Right cardiac atrium (tissue), 5 donors: Measurements from ENCODE around the gene ENPP3. TPM values are rescaled to one million over a fixed set of nuclear protein-coding genes. Genes with fewer than 3 reads are reported as not detected.
"Not testable (repeated sequence)": the region's sequence is repeated elsewhere in the genome, so short reads cannot be mapped to it uniquely, and the experiment has no call there.

Experiments used
- ATAC-seq, 2 donors: fragments of 200-7000 bp; cut with Tn5 transposase; one replicate each; pipeline versions ENCODE4 v1.8.0 to v1.9.1; 2020; ENCODE audit warnings: moderate library complexity in 2 of 2, mild to moderate bottlenecking in 1 of 2
- DNase-seq, 3 donors: peaks; one replicate each; pipeline ENCODE4 v3.0.0-alpha.2; 2020
- H3K27ac ChIP-seq: one replicate; pipeline ENCODE4 v1.5.1; 2013; ENCODE audit warnings: mild to moderate bottlenecking, low read length, control low read depth, moderate library complexity
- H3K27me3 ChIP-seq: one replicate; pipeline ENCODE4 v1.6.1; 2013; ENCODE audit not compliant: control insufficient read depth, insufficient read depth
- H3K4me1 ChIP-seq: one replicate; pipeline ENCODE4 v1.6.1; 2013; ENCODE audit warnings: low read length; ENCODE audit not compliant: control insufficient read depth, insufficient read depth
- H3K4me3 ChIP-seq: one replicate; pipeline ENCODE4 v1.5.1; 2013; ENCODE audit warnings: low read length, control low read depth
- H3K9me3 ChIP-seq: one replicate; pipeline ENCODE4 v1.6.1; 2013; ENCODE audit warnings: low read length; ENCODE audit not compliant: control insufficient read depth
- WGBS: extraction: QIAGEN DNeasy Blood & Tissue Kit; methylation state at CpG from one replicate; pipeline ENCODE4 v1.1.7; 2013; 5-methylcytosine and 5-hydroxymethylcytosine counted together
- intact Hi-C, 4 donors: fragments of 100-400 bp; cut with DNase I; formaldehyde crosslinking; loops; one replicate each; pipeline versions ENCODE4 v1.11.0 to v1.14.0; 2022 to 2023
- polyA plus RNA-seq: library from polyadenylated mRNA; stranded (reverse); fragments of 200-250 nt; gene quantifications from one replicate; pipeline ENCODE4 v1.2.3, GENCODE V29; 2013
- total RNA-seq, 4 donors: library from RNA; stranded (reverse); fragmentation: NEBNext Ultra II Directional; extraction: Animal tissue kit (Norgen Biotek cat#: 25700); gene quantifications; one replicate each; pipeline ENCODE4 v1.2.1, GENCODE V29; 2021
- donor health status: healthy with polysubstance abuse.
- donor health status: DM: no; HTN: yes; CAD: no.
- donor health status: DM: no; HTN: no; CAD: no.
- donor health status: DM: no; HTN: yes; CAD: no; lungs with severe emphysema.
- donor health status: DM: yes; HTN: yes; CAD: no.

ENPP3 gene
- total and polyA plus RNA-seq, 5 donors: 0.14 to 0.40 (median 0.15) TPM

DNA sequence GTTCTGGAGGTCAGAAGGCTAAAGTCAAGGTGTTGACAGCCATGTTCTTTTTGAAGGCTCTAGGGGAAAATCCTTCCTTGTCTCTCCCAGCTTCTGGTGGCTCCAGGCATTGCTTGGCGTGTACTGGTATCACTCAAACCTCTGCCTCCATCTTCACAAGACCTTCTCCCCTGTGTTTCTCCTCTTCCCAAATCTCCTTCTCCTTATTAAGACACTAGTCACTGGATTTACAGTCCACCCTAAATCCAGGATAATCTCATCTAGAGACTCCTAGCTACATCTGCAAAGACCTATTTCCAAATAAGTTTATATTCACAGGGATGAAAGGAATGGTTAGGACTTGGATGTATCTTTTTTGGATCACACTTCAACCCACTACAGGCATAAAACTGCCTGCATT is 99.7 kb downstream of the ENPP3 start:
- DNase-seq: no peak
- H3K27ac ChIP-seq: no peak overlapping the region
- ATAC-seq: no peak
- 87% methylated on average over 1 of the region's 1 CpG for WGBS
- H3K4me3 ChIP-seq: no peak overlapping the region
- intact Hi-C loops: no loop called here
- no peaks in the 10 kb centered on the region for H3K27me3 ChIP-seq
- no peaks in the 10 kb centered on the region for H3K4me1 ChIP-seq
- H3K9me3 ChIP-seq: no peaks in the 10 kb centered on the region

DNA sequence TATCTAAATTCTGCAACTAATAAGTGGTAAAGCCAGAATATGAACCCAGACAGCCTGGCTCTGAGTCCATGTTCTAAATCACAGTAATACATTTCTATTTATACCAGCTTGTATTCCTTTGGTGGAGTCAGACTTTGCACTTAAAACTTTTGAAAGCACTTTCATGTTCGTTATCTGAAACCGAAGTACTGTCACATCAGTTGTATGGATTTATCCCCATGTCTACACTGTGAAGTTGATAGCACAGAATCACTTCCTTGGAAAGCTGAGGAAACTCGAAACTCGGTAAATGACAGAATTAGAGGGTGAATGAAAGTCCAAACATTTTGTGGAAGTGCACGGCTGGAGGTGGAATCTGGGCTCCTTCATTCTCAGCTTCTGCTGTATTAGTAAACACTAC is 102.0 kb downstream of the ENPP3 start:
- no peaks in the 10 kb centered on the region for H3K4me1 ChIP-seq
- DNase-seq: no peak
- intact Hi-C loops: no loop called here
- ATAC-seq: no peak
- WGBS: 61% methylated on average over 5 of the region's 5 CpGs
- H3K4me3 ChIP-seq: no peak overlapping the region
- no peaks in the 10 kb centered on the region for H3K9me3 ChIP-seq
- H3K27me3 ChIP-seq: no peaks in the 10 kb centered on the region
- no peak overlapping the region for H3K27ac ChIP-seq

- Histone ChIP-seq H3K9me3 (no peaks in the 10 kb centered on the region), H3K4me1 (no peaks in the 10 kb centered on the region), H3K27ac (no peak overlapping the region), H3K4me3 (no peak overlapping the region), H3K27me3 (no peaks in the 10 kb centered on the region)
- ATAC-seq (no peak), DNase-seq (no peak)
- intact Hi-C loops: no loop called here
- WGBS: 83% methylated on average over 4 of the region's 4 CpGs
Observed at GRCh38 chr6:131740161-131740560, 103.1 kb downstream of the ENPP3 start.

DNA sequence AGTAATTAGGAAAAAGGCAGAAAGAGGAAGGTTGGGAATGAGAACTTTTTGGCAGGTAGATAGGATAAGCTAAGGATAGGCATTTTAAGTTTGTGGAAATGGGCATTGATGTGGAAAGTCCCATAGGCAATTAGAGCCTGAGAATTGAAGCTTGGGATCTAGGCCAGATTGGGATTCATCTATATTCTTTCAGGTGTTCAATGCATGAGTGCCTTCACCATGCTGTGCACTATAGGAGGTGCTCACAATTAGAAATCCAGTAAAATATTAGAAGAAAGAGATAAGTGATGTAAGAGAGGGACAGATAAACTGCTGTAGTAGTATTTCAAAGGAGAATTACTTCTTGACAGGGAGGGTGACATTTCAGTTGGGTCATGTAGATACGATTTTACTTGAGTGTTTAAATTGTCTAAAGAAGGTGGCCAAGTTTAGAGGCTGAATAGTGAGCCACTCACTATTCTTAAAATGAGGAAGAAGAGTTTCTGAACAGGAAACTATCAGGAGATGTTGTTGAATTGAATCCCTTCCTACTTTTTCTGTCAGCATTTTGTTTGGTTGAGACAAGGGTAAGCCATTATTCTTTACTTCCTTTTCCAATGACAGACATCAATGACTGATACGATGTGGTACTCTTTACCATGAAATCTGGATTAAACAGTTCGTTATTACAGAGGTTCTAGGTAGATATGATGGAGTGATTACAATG is 104.7 kb downstream of the ENPP3 start:
- ATAC-seq: no peak

GRCh38 chr6:131744432-131745287 is 107.6 kb downstream of the ENPP3 start:
- Histone ChIP-seq H3K4me1 (no peaks in the 10 kb centered on the region), H3K27ac (no peak overlapping the region), H3K27me3 (no peaks in the 10 kb centered on the region), H3K4me3 (no peak overlapping the region), H3K9me3 (no peaks in the 10 kb centered on the region)
- WGBS: 57% methylated on average over 6 of the region's 6 CpGs
- no peak for DNase-seq
- intact Hi-C loops: no loop called here
- no peak for ATAC-seq

More for the DNA sequence above, 104.7 kb downstream of the ENPP3 start:
- Histone ChIP-seq H3K4me1 (no peaks in the 10 kb centered on the region), H3K4me3 (no peak overlapping the region), H3K9me3 (no peaks in the 10 kb centered on the region), H3K27me3 (no peaks in the 10 kb centered on the region), H3K27ac (no peak overlapping the region)
- 59% methylated on average over 3 of the region's 3 CpGs for WGBS
- no peak for DNase-seq
- intact Hi-C loops: no loop called here

DNA sequence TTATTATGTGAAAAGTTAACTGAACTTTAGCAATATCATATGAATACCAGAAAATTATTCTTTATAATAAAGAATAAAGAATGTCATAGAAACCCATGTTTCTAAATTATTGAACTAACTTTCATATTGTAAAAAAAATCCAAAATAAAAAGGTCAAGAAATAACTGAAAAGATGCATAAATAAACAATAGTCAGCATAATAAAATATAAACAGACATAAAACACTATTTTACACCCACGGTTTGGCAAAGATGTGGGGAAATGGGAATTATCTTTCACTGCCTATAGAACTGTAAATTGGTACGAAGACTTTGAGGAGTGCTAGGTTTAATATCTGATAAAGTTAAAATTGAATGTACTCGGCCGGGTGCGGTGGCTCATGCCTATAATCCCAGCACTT is 108.4 kb downstream of the ENPP3 start:
- no peaks in the 10 kb centered on the region for H3K9me3 ChIP-seq

GRCh38 chr6:131747821-131748353 is 110.8 kb downstream of the ENPP3 start:
- intact Hi-C loops: no loop called here
- Histone ChIP-seq H3K4me3 (no peak overlapping the region), H3K4me1 (no peaks in the 10 kb centered on the region), H3K9me3 (no peaks in the 10 kb centered on the region), H3K27me3 (no peaks in the 10 kb centered on the region), H3K27ac (no peak overlapping the region)
- no peak for DNase-seq
- 60% methylated on average over 7 of the region's 7 CpGs for WGBS
- ATAC-seq: peak; percentile 23 to 55

More for the DNA sequence above, 108.4 kb downstream of the ENPP3 start:
- DNase-seq (no peak), ATAC-seq (no peak)
- intact Hi-C loops: no loop called here
- Histone ChIP-seq H3K27ac (no peak overlapping the region), H3K4me1 (no peaks in the 10 kb centered on the region), H3K4me3 (no peak overlapping the region), H3K27me3 (no peaks in the 10 kb centered on the region)
- WGBS: 88% methylated on average over 5 of the region's 5 CpGs

DNA sequence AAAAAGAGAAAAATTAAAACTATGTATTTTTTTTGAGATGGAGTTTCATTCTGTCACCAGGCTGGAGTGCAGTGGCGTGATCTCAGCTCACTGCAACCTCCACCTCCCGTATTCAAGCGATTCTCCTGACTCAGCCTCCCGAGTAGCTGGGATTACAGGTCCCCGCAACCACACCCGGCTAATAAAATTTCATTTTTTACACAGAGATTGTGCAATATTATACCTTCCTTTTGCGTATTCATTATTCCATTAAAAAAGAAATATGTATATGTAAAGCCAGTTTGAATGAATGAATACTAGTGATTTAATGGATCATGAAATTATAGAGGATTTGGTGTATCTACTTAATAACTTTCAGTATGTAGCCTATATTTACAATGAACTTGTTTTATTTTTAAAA is 111.9 kb downstream of the ENPP3 start:
- ATAC-seq (no peak), DNase-seq (no peak)
- no peaks in the 10 kb centered on the region for H3K9me3 ChIP-seq
- intact Hi-C loops: no loop called here
- no peaks in the 10 kb centered on the region for H3K4me1 ChIP-seq
- H3K27ac ChIP-seq: no peak overlapping the region
- no peaks in the 10 kb centered on the region for H3K27me3 ChIP-seq
- 94% methylated on average over 7 of the region's 7 CpGs for WGBS
- H3K4me3 ChIP-seq: no peak overlapping the region

DNA sequence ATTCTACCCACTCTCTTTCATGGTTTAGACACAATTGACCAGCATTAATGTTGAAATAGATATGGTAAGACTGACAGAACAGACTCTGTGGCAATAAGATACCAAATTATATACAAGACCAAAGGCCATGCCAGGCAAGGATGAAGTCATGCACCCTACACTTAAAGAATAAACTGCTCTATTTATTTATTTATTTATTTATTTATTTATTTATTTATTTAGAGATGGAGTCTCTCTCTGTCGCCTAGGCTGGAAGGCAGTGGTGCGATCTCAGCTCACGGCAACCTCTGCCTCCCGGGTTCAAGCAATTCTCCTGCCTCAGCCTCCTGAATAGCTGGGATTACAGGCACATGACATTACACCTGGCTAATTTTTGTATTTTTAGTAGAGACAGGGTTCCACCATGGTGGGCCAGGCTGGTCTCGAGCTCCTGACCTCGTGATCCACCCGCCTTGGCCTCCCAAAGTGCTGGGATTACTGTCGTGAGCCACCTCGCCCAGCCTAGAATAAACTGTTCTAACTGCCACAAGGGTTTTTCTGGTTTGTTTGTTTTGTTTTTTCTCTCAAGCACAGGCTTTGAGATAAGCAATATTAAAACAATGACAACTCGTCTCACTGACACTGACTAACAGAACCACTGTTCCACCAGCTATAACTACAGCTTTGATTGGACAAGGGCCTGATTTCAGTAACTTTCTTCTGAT is 114.1 kb downstream of the ENPP3 start:
- H3K27me3 ChIP-seq, ATAC-seq, H3K27ac ChIP-seq, DNase-seq, H3K4me3 ChIP-seq, intact Hi-C loops, H3K4me1 ChIP-seq, H3K9me3 ChIP-seq: not testable (repeated sequence)
- 84% methylated on average over 10 of the region's 10 CpGs for WGBS

DNA sequence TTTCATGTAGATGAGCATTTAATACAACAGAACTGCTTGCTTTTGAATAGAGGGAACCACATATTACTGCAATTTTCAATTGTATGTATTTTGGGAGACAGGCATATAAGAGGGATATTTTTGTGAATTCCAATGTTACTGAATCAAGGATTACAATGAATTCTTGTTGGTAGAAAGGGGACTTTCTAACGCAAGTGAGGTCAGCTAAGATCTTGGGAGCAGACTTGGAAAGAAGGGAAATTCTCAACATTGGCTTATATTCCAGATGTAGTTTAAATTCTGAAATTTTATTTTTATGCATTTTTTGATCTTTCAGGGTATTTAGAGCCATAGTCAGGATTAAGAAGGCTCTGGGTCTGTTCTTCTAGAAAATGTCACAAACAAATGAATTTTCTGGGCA is 117.0 kb downstream of the ENPP3 start:
- no peak overlapping the region for H3K27ac ChIP-seq

More for the DNA sequence above, 117.0 kb downstream of the ENPP3 start:
- Histone ChIP-seq H3K4me1 (no peaks in the 10 kb centered on the region), H3K27me3 (no peaks in the 10 kb centered on the region), H3K9me3 (no peaks in the 10 kb centered on the region), H3K4me3 (no peak overlapping the region)
- DNase-seq (no peak), ATAC-seq (no peak)
- 57% methylated on average over 1 of the region's 1 CpG for WGBS
- intact Hi-C loops: no loop called here
